CD4-positive, alpha-beta T cell treated with Interleukin-10 for 1 hour (primary cell): ENCODE results near the gene TNNC1.

ENCODE experiments used
- DNase-seq: peaks from one replicate; pipeline ENCODE4 v3.0.0-alpha.2; 2020

The TNNC1 gene

DNA sequence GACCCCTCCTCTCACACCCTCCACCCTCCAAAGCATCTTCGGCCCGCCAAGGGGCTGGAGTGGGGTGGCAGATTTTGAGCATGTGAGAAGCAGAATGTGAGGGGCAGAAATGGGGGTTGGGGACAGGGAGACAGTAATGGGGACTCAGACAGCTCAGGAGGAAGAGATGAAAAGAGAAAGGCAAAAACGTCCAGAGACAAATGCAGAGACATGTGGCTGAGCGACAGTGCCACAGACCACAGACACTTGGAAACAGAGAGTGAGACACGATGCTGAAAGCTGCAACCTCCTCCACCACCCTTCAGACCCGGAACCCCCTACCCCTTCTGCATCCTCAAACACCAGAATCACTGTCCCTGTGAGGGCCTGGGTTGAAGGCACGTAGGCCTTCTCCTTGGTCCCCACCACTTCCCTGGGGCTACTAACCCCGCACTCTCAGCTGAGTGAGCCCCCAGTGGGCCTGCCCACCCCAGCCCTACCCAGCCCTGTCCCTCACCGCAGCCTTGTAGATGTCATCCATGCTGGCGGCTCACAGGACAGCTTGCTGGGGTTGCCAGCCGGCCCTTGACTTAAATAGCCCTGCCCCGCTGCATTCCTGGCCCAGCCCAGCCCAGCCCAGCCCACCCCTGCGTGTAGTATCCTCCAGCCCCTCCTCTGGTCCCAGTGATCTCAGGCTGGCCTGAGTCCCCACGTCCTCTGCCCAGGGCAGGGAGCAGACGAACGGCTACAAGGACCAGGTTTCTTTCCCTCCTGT lies at the start of gene TNNC1:
Gene TNNC1, minus strand, starts transcription at position 546 of the 754 bp plus-strand sequence. Its CDS starts 26 bp downstream, at position 520.
- no peak for DNase-seq

DNA sequence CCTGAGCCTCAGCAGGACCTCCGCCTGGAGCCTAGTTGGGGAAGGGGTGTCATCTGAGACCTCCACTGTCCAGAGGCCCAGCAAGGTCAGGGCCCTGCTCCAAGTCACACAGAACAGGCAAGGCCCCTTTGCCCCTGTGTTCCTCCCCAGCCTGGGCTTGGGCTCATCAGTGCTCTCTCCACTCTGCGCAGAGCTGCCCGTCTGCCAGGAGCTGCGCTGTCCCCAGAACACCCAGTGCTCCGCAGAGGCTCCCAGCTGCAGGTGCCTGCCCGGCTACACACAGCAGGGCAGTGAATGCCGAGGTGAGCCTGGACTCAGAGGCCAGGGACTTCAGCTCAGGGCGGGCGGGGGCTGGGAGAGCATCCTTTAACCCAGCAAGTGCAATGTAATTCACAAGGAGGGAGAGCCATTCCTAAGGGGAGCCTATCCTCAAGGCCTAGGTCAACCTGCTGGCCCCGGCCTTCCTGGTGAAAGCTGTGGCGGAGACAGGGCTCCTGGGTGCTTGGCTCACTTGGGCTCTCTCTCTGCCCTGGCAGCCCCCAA lies 49.0 kb upstream of the TNNC1 start:
- no peak for DNase-seq

DNA sequence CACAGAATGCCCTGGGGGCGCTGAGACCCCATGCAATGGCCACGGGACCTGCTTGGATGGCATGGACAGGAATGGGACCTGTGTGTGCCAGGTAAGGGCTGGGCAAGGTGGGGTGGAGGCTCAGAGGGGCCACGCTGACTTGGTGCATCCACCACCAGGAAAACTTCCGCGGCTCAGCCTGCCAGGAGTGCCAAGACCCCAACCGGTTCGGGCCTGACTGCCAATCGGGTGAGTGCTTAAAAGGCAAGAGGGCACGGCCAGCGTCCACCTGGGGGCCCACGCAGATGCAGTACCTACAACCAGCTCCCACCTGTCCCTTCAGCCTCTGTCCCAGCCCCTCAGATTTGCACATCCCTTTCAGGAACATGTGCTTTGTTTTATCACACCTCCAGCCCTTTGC lies 48.2 kb upstream of the TNNC1 start:
- DNase-seq, result no peak

DNA sequence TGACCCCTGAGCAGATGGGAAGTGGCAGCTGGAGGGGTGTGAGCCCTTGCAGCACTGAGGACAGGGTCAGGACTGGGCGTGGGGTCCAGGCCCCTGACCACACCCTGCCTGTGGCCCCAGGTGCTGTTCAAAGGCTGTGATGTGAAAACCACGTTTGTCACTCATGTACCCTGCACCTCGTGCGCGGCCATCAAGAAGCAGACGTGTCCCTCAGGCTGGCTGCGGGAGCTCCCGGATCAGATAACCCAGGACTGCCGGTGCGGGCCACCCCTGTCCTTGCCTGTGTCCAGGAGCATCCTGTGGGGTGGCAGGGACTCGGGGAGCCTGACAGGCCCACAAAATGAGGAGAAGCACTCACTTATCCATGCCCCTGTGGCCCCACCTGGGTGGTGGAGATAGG lies 47.2 kb upstream of the TNNC1 start:
- no peak for DNase-seq

DNA sequence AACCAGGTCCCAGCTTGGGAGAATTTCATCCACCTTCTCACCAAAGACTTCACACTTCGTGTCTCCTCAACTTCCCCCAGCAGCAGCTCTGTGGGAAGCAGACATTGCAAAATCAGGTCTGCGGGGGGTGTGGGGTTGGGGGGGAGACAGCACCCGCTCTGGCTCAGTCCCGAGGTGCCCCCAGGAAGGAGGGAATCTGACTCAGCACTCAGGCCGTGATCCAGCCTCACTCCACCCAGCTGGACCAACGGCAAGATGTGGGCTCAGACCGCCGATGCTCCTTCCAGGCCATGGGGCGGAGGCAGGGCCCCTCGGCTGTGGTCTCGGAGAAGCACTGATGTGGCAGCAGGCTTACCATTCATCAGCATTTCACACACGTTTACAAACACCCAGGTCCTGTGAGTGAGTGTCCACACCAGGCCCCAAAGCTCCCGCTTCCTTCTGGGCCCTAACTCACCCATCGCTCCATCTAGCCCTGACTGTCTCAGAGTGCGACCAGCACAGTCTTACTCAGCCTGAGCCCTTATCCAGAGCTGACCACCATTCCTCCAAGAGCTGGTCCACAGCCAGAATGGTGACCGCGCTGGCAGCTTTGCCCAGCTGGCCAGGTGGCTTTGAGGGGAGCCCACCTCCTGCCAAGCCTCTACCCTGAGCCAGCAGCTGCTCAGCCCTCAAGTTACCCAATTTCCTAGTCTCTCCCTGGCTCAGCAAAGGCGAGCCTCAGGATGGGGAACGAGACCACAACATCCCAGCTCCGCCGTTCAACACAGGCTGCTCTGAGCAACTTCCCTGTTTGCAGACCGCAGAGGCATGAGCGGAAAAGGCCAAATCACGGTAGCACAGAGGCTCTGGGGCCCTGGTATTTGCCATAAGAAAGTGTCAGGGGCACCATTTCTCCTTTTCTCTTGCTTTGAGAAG lies 44.6 kb upstream of the TNNC1 start:
- DNase-seq, result peak; percentile 31

DNA sequence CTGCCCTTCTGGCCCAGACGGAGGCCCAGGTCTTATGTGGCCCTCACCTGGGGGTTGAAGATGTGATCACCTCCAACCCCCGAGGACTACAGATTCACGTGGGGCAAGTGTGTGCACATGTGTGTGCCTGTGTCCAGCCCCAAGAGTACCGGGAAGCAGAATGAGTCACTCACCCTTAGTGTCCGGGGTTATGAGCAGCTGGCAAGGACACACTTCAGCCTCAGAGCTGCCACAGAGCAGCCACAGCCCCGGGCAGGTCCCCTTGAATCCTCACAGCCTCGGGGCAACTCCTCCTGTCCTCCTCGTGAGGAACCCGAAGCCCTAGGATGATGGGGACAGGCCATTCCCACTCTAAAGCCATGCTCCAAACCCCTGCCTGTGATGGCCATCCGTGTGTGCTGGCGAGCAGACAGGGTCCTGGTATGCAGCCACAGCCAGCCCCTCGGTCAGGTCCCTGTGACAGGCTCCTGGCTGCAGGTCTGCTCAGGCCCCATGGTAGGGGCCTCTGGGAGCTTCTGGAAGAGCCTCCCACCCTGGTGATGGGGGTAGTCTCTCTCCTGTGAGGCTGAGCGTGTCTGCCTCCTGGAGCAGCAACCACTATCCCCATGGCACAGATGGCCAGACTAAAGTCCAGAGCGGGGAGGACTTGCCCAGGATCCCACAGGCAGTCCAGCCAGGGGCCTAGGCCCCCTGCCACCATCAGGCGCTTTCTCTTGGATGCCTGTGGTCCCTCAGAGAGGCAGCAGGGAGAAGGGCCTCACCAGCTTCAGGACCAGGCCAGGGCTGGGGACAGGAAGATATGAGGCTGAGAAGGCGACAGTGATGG lies 42.1 kb upstream of the TNNC1 start:
- no peak for DNase-seq

DNA sequence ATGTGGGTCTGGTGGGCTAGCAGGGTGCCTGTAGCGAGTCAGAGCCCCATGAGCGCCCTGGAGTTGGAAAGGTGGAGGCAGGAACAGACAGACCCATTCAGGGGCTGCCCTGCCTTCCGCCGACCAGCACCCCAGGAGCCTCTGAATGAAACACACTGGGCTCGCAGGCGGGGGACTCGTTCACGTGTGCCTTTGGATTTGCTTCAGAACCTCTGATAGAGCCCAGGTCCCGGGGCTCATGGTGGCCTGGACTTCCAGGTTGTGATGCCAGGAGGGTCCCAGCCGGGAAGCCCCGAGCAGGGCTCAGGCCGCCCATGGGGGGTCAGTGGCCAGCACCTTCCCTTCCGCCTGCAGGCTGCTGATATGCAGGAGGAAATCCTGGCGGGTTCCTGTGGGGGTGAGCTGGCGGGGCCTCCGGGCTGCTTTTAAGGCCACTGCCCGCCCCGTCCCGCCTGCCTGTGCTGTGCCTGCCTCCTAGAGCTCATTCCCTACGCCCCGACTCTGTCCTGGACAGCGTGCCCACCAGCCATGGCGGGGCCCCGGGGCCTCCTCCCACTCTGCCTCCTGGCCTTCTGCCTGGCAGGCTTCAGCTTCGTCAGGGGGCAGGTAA lies 41.1 kb upstream of the TNNC1 start, which contains the start of gene STAB1:
Gene STAB1, plus strand, starts transcription at position 453 of the 610 bp plus-strand sequence. Its CDS starts 76 bp downstream, at position 529.
- no peak for DNase-seq

DNA sequence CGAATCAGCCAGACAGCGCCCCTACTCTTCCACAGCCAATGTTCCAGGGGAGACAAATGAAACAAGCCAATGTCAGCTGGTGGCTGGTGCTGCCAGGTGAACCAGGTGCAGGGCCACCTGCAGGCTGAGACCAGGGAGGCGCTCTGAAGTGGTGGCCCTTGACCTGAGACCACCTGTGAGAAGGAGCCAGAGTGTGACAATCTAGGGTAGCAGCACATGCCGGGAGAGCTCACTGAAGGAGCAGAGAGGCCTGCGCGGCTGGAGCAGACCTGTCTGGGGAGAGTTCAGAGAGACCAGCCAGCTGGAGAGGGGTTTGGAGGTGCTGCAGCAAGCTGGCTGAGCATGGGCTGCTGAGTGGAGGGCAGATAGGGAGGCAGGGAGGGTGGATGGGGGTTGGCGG lies 40.6 kb upstream of the TNNC1 start:
- DNase-seq, result no peak

DNA sequence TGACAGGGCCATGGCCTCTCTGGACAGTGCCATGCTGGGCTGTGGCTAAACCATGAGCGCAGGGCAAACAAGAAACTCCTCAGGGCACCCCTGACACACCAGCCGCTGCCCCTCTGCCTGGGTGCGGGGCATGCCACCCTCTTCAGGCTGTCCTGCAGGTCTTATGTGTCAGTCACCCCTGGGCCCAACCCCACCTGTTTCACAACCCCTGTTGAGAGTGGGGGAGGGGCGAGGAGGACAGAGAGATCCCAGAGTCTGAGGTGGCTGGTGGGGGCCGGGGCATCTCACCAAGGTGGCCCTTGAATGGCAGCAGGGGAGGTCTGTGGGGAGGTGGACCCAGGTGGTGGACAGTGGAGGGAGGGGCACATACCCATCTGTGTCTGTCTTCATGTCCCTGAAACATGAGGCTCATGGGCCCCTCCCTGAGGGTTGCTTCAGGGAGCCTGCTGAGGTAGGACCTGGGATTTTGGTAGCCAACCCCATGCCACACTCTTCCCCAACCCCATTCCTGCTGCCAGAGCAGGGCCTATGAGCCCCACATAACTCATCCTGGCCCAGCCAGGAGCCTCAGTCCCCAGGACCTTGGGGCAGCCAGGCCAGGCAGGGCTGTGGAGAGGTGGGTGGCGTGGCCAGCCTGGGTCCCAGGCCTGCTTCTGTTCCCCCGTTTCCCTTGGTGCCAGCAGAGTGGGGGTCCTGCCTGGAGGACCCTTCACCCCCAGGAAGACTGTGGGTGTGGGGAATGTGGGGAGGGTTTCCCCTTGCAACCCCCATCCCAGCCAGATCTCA lies 39.6 kb upstream of the TNNC1 start:
- no peak for DNase-seq

DNA sequence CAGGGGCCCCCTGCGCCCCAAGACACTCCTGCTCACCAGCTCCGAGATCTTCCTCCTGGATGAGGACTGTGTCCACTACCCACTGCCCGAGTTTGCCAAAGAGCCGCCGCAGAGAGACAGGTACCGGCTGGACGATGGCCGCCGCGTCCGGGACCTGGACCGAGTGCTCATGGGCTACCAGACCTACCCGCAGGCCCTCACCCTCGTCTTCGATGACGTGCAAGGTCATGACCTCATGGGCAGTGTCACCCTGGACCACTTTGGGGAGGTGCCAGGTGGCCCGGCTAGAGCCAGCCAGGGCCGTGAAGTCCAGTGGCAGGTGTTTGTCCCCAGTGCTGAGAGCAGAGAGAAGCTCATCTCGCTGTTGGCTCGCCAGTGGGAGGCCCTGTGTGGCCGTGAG lies 38.2 kb upstream of the TNNC1 start:
- no peak for DNase-seq

DNA sequence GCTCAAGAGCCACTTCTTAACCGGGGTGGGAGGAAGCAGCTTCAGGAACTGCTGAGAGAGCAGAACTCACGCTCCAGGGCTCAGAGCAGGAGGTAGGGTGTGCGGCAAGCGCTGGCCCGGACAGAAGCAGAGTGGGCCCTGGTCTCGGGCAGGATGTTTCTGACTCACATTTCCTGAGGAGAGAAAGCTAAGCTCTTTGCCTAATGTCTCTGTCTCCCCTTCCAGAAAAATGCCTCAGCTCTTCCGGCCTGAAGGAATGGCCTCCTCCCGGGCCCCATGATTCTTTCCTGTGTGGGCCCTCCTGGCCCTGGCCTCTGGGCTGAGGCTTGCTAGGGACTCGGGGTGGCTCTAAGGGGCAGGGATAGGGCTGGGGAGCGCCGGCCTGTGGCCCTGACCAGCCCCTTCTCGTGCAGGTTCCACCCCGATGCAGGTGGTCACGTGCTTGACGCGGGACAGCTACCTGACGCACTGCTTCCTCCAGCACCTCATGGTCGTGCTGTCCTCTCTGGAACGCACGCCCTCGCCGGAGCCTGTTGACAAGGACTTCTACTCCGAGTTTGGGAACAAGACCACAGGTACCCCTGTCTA lies 37.2 kb upstream of the TNNC1 start:
- no peak for DNase-seq

DNA sequence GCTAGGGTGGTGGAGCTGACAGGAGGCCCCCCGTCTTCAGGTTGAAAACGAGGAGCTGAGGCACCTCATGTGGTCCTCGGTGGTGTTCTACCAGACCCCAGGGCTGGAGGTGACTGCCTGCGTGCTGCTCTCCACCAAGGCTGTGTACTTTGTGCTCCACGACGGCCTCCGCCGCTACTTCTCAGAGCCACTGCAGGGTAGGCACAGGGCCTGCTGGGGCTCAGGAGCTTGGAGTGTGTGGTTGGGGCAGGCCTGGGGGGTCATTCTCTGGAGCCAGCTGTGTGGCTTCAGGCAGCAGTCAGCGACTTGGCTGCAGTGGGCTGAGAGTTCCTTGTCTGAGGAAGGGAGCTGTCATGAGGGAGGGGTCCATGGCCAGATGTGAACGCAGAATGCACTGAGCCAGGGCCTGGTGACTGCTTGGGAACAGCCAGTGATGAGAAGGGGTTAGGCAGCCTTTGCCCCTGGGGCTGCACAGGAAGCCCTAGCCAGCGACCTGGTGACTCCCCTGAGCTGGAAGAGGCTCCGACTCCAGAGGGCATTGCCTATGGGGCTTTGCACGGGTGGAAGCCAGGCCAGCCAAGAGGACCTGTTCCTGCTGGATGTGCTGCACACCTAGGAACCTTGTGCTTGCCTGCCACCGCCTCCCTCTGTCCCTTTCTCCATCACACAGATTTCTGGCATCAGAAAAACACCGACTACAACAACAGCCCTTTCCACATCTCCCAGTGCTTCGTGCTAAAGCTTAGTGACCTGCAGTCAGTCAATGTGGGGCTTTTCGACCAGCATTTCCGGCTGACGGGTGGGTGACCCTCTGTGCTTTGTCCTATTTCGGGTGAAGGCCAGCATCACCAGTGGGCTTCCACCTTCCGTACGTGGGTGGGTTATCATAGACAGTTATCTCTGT lies 36.4 kb upstream of the TNNC1 start:
- no peak for DNase-seq

DNA sequence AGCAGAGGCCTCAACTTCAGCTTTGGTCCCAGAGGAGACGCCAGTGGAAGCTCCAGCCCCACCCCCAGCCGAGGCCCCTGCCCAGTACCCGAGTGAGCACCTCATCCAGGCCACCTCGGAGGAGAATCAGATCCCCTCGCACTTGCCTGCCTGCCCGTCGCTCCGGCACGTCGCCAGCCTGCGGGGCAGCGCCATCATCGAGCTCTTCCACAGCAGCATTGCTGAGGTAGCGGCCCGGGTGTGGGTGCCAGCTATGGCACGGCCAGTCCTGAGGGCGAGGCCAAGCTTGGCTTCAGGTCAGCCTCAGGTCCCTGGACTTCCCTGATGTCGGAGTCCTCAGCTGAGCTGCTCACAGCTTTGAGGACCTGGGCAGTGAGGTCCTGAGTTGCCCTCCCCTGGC lies 35.6 kb upstream of the TNNC1 start:
- DNase-seq, result no peak

DNA sequence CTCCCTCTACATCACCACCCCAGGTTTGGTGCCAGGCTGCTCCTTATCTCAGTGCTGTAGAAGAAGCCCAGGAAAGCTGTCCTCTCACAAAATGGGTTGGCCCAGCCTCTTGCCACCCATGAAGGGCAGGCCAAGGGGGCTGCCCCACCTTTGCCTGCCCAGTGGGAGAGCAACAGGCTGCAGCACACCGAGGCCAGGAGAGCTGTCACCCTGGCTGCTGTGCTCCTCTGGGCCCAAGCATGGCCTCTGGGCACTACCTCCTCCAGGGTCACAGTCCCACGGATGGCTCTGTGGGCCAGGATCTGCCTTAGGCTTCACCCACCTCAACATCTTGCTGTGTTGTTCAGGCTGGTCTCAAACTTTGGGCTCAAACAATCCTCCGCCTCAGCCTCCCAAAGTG lies 34.9 kb upstream of the TNNC1 start:
- no peak for DNase-seq

DNA sequence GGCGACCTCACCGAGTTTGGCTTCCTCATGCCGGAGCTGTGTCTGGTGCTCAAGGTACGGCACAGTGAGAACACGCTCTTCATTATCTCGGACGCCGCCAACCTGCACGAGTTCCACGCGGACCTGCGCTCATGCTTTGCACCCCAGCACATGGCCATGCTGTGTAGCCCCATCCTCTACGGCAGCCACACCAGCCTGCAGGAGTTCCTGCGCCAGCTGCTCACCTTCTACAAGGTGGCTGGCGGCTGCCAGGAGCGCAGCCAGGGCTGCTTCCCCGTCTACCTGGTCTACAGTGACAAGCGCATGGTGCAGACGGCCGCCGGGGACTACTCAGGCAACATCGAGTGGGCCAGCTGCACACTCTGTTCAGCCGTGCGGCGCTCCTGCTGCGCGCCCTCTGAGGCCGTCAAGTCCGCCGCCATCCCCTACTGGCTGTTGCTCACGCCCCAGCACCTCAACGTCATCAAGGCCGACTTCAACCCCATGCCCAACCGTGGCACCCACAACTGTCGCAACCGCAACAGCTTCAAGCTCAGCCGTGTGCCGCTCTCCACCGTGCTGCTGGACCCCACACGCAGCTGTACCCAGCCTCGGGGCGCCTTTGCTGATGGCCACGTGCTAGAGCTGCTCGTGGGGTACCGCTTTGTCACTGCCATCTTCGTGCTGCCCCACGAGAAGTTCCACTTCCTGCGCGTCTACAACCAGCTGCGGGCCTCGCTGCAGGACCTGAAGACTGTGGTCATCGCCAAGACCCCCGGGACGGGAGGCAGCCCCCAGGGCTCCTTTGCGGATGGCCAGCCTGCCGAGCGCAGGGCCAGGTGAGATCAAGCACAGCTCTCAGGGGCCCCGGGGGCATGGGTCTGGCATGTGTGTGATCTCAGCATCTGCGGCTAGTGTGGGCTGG lies 34.2 kb upstream of the TNNC1 start:
- DNase-seq, result no peak

DNA sequence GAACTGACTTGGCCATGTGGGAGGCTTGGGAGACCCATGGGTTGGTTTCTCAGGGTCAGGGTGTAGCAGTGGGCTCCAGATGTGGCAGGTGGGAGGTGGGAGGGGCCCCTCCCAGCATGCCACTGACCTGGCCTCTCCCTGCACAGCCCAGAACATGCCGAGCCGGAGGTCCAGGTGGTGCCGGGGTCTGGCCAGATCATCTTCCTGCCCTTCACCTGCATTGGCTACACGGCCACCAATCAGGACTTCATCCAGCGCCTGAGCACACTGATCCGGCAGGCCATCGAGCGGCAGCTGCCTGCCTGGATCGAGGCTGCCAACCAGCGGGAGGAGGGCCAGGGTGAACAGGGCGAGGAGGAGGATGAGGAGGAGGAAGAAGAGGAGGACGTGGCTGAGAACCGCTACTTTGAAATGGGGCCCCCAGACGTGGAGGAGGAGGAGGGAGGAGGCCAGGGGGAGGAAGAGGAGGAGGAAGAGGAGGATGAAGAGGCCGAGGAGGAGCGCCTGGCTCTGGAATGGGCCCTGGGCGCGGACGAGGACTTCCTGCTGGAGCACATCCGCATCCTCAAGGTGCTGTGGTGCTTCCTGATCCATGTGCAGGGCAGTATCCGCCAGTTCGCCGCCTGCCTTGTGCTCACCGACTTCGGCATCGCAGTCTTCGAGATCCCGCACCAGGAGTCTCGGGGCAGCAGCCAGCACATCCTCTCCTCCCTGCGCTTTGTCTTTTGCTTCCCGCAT lies 33.4 kb upstream of the TNNC1 start:
- DNase-seq, result no peak

DNA sequence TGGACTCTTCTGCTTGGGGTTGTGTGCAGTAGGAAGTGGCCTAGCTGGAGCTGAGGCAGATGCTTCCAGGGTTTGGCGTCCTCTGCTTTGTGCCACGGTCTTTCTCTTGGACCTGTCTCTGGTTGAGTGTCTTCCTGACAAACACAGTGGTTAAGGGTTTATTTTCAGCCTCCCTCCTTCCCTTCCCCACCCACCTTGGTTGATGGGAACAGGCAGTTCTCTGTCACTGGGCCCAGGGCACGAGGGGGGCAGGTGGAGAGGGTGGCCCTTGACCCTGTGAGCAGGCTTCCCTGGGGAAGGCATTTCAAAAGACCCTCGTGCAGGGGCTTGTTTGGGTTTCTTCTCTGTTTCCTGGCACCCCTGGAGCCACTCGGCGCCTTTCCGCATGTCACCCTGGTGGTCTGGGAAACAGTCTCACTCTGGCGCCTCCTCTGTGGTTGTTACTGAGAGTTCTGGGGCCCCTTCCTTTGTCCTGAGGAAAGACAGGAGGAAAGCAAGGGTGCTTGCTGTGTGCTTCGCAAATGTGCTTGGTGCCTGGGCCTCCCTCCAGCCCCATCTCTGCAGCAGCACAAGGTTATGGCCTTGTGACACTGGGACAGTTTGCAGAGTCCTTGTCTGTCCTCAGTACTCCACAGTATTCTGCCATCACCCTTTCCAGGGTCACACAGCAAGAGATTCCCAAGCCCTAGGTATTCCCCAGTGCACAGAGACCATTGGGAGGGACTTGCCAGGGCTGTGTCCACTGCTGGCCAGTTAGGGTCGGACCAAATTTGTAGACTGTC lies 31.0 kb upstream of the TNNC1 start:
- no peak for DNase-seq
